A673 (cell line): ENCODE data around the gene VCPKMT.

ENCODE experiments used
- CTCF ChIP-seq: fragments of 300-800, 200-600 bp; sonication (generic); conservative IDR thresholded peaks from 2 replicates; pipeline ENCODE4 v1.5.1; 2017; ENCODE audit warnings: low read depth, mild to moderate bottlenecking, antibody characterized with exemption, low read length, moderate library complexity, mixed read lengths
- EZH2 ChIP-seq: fragments of 200-600 bp; sonication (generic); IDR thresholded peaks from 2 replicates; pipeline ENCODE4 v1.6.1; 2017; ENCODE audit warnings: borderline replicate concordance, low read depth, mild to moderate bottlenecking, mixed read lengths, antibody characterized with exemption, low read length; ENCODE audit not compliant: poor library complexity, severe bottlenecking

GRCh38 chr14:50083467-50084337 is 32.7 kb downstream of the VCPKMT start:
- no peak for TF ChIP-seq CTCF
- no peak for TF ChIP-seq EZH2
